Hematopoietic multipotent progenitor cell treated with erythropoietin and hydrocortisone succinate and interleukin-3 and kit ligand, for 17 days (in vitro differentiated cells): ENCODE results near the gene DLGAP1.
"Not testable (repeated sequence)": the region's sequence is repeated elsewhere in the genome, so short reads cannot be mapped to it uniquely, and the experiment has no call there.

Experiments used
- DNase-seq: peaks from one replicate; pipeline ENCODE4 v3.0.0-alpha.2; 2015; ENCODE audit warnings: low spot score

The DLGAP1 gene

GRCh38 chr18:4385876-4386275 is 69.2 kb downstream of the DLGAP1 start:
- DNase-seq, result no peak

- DNase-seq, result no peak
Measured at GRCh38 chr18:4384932-4385331, 70.2 kb downstream of the DLGAP1 start.

- DNase-seq, result no peak
Measured at GRCh38 chr18:4374564-4374963, 80.5 kb downstream of the DLGAP1 start.

GRCh38 chr18:4369705-4370104 is 85.4 kb downstream of the DLGAP1 start:
- DNase-seq, result no peak

- DNase-seq, result no peak
Measured at GRCh38 chr18:4360221-4360715, 94.8 kb downstream of the DLGAP1 start.

GRCh38 chr18:4358618-4359017 is 96.5 kb downstream of the DLGAP1 start:
- no peak for DNase-seq

GRCh38 chr18:4357579-4357978 is 97.5 kb downstream of the DLGAP1 start:
- DNase-seq, result no peak

- no peak for DNase-seq
Measured at GRCh38 chr18:4356929-4357328, 98.2 kb downstream of the DLGAP1 start.

- DNase-seq, result no peak
Measured at GRCh38 chr18:4353853-4354418, 101.2 kb downstream of the DLGAP1 start.

- DNase-seq, result no peak
Measured at GRCh38 chr18:4352746-4353551, 102.2 kb downstream of the DLGAP1 start.

- DNase-seq, result no peak
Measured at GRCh38 chr18:4351005-4351404, 104.1 kb downstream of the DLGAP1 start.

- no peak for DNase-seq
Measured at GRCh38 chr18:4335386-4335785, 119.7 kb downstream of the DLGAP1 start.

GRCh38 chr18:4333043-4333442 is 122.1 kb downstream of the DLGAP1 start:
- DNase-seq, result no peak

- no peak for DNase-seq
Measured at GRCh38 chr18:4319738-4320677, 135.1 kb downstream of the DLGAP1 start.

GRCh38 chr18:4318311-4318710 is 136.8 kb downstream of the DLGAP1 start:
- DNase-seq, result no peak

- not testable (repeated sequence) for DNase-seq
Measured at GRCh38 chr18:4311945-4312344, 143.2 kb downstream of the DLGAP1 start.

- DNase-seq, result no peak
Measured at GRCh38 chr18:4311136-4311535, 144.0 kb downstream of the DLGAP1 start.

- DNase-seq, result no peak
Measured at GRCh38 chr18:4309227-4309626, 145.9 kb downstream of the DLGAP1 start.

GRCh38 chr18:4308576-4308975 is 146.5 kb downstream of the DLGAP1 start:
- no peak for DNase-seq

- no peak for DNase-seq
Measured at GRCh38 chr18:4299395-4299794, 155.7 kb downstream of the DLGAP1 start.

- no peak for DNase-seq
Measured at GRCh38 chr18:4293337-4293736, 161.8 kb downstream of the DLGAP1 start.

GRCh38 chr18:4292696-4293095 is 162.4 kb downstream of the DLGAP1 start:
- no peak for DNase-seq
